Smooth muscle cell (in vitro differentiated cells): ENCODE measurements around the gene SSH2. TPM values are rescaled to one million over a fixed set of nuclear protein-coding genes. Genes with fewer than 3 reads are reported as not detected.

Experiments used
- DNase-seq: peaks from one replicate; lab custom pipeline; 2025; ENCODE audit not compliant: unreplicated experiment; lab: John Stamatoyannopoulos, UW
- H2AFZ ChIP-seq: fragments of 200-600 bp; sonication (generic); 2 replicates; pipeline ENCODE4 v1.6.0; 2016; ENCODE audit warnings: antibody characterized with exemption, low read depth, mild to moderate bottlenecking
- H3F3A ChIP-seq: fragments of 200-600 bp; sonication (generic); 2 replicates; pipeline ENCODE4 v1.6.0; 2017; ENCODE audit warnings: antibody characterized with exemption, low read depth
- H3K27ac ChIP-seq: fragments of 200-600 bp; sonication (generic); 2 replicates; pipeline ENCODE4 v1.5.1; 2016; ENCODE audit warnings: low read depth, mild to moderate bottlenecking
- H3K27me3 ChIP-seq: fragments of 200-600 bp; sonication (generic); 2 replicates; pipeline ENCODE4 v1.6.1; 2016; ENCODE audit warnings: low read depth, mild to moderate bottlenecking
- H3K36me3 ChIP-seq: fragments of 200-600 bp; sonication (generic); 2 replicates; pipeline ENCODE4 v1.5.1; 2016; ENCODE audit warnings: low read depth
- H3K4me1 ChIP-seq: fragments of 200-600 bp; sonication (generic); 2 replicates; pipeline ENCODE4 v1.5.1; 2016; ENCODE audit warnings: low read depth
- H3K4me2 ChIP-seq: fragments of 200-600 bp; sonication (generic); 2 replicates; pipeline ENCODE4 v1.6.0; 2016; ENCODE audit warnings: mild to moderate bottlenecking
- H3K4me3 ChIP-seq: fragments of 200-600 bp; sonication (generic); 2 replicates; pipeline ENCODE4 v1.5.1; 2016; ENCODE audit warnings: mild to moderate bottlenecking
- H3K79me2 ChIP-seq: fragments of 200-600 bp; sonication (generic); 2 replicates; pipeline ENCODE4 v1.6.0; 2016; ENCODE audit warnings: low read depth, mild to moderate bottlenecking
- H3K9ac ChIP-seq: fragments of 200-600 bp; sonication (generic); 2 replicates; pipeline ENCODE4 v1.6.0; 2016; ENCODE audit warnings: low read depth
- H3K9me3 ChIP-seq: fragments of 200-600 bp; sonication (generic); replicated peaks from 2 replicates; pipeline ENCODE4 v1.5.1; 2016; ENCODE audit warnings: low read depth
- H4K20me1 ChIP-seq: fragments of 200-600 bp; sonication (generic); 2 replicates; pipeline ENCODE4 v1.6.0; 2016; ENCODE audit warnings: low read depth
- WGBS: methylation state at CpG from one replicate; pipeline ENCODE4 v1.1.7; 2016; ENCODE audit warnings: low lambda C conversion rate; 5-methylcytosine and 5-hydroxymethylcytosine counted together
- polyA plus RNA-seq: library from polyadenylated mRNA; unstranded; fragments of >200 nt; fragmentation: Nextera tagmentation; extraction: Ambion mirVana; gene quantifications from 2 replicates; pipeline ENCODE4 v1.2.1, GENCODE V29; 2016
- total RNA-seq: library from RNA; depleted of rRNA; stranded (reverse); fragments of >200 nt; gene quantifications from 2 replicates; pipeline ENCODE4 v1.2.3, GENCODE V29; 2014
- TF ChIP-seq, protein P1 (sequence below): fragments of 200-600 bp; sonication (generic); IDR thresholded peaks from 2 replicates; pipeline ENCODE4 v1.5.1; 2017; ENCODE audit warnings: borderline replicate concordance, mild to moderate bottlenecking, antibody characterized with exemption; ENCODE audit not compliant: insufficient read depth, poor library complexity, severe bottlenecking

The SSH2 gene
- total and polyA plus RNA-seq, 2 experiments from 2014 or later: 9.7 to 10.4 TPM

DNA sequence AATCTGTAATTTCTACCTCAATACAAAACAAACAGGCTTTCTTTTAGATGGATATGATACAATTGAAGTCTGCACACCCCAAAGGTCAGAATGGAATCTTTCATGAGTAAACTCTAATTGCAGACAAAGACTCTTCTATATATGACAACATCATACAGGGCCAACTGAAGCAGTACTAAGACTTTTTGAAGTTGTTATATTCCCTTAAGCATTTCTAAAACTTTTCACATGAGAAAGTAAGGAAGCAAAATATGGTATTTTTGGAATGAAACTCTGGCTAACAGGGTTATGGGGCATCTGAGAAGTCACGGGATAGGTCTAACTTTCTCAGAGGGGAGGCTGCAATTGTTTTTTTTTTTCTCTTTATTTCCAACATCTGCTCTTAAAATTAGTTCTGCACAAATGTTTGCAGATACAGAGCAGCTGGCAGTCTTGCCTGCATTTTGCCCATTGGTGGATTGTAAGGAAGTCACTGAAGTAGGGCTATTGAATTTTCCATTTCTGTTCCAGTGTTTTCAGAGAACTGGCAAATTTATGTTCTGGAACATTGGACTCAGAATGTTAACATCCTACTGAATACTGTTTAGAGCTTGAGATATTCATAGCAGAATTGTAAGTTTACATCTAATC lies 59.1 kb downstream of the SSH2 start:
- H3K4me1 ChIP-seq: peaks cover 7% of the 10 kb centered on the region
- H3K4me3 ChIP-seq: no peak overlapping the region
- no peak overlapping the region for H2AFZ ChIP-seq
- H4K20me1 ChIP-seq: peaks cover 58% of the 10 kb centered on the region
- 80% methylated on average over 1 of the region's 1 CpG for WGBS
- no peak overlapping the region for H3K4me2 ChIP-seq
- no peaks in the 10 kb centered on the region for H3K27me3 ChIP-seq
- H3K9ac ChIP-seq: no peak overlapping the region
- H3K27ac ChIP-seq: no peak overlapping the region
- DNase-seq: no peak
- TF ChIP-seq, protein P1, sequence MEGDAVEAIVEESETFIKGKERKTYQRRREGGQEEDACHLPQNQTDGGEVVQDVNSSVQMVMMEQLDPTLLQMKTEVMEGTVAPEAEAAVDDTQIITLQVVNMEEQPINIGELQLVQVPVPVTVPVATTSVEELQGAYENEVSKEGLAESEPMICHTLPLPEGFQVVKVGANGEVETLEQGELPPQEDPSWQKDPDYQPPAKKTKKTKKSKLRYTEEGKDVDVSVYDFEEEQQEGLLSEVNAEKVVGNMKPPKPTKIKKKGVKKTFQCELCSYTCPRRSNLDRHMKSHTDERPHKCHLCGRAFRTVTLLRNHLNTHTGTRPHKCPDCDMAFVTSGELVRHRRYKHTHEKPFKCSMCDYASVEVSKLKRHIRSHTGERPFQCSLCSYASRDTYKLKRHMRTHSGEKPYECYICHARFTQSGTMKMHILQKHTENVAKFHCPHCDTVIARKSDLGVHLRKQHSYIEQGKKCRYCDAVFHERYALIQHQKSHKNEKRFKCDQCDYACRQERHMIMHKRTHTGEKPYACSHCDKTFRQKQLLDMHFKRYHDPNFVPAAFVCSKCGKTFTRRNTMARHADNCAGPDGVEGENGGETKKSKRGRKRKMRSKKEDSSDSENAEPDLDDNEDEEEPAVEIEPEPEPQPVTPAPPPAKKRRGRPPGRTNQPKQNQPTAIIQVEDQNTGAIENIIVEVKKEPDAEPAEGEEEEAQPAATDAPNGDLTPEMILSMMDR: no peak
- no peaks in the 10 kb centered on the region for H3K36me3 ChIP-seq
- H3K9me3 ChIP-seq: no peaks in the 10 kb centered on the region
- peaks cover 6% of the 10 kb centered on the region for H3F3A ChIP-seq
- H3K79me2 ChIP-seq: peaks cover 15% of the 10 kb centered on the region

DNA sequence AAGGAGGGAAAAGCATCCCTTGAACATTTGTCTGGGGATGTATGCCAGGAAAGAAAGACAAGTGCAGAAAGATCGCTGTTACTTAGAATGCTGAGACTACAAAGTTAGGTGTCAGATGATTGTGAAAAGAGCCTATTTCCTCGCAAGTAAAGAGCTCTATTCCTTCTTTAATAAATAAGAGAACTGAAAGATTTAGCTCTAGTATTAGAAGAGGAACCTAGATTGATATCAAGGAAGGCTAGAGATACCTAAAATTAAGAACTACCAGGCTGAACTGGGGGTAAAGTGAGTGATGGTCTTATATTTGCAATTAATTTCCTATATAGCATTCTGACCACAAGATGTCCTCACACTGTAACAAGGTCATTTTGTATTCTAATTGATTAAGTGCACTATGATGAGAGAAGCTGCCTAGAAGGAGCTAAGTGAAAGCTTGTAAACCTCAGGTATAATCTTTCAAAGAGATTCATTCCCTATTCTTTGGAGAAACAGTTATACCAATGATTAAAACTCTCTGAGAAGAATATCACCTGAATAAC lies 62.3 kb downstream of the SSH2 start:
- H2AFZ ChIP-seq: no peak overlapping the region
- no peak overlapping the region for H3K9ac ChIP-seq
- TF ChIP-seq, protein P1: no peak
- H3F3A ChIP-seq: peaks cover 6% of the 10 kb centered on the region
- H3K9me3 ChIP-seq: no peaks in the 10 kb centered on the region
- H3K4me1 ChIP-seq: peaks cover 7% of the 10 kb centered on the region
- no peaks in the 10 kb centered on the region for H3K27me3 ChIP-seq
- DNase-seq: no peak
- no peak overlapping the region for H3K27ac ChIP-seq
- no peaks in the 10 kb centered on the region for H3K36me3 ChIP-seq
- H4K20me1 ChIP-seq: peaks cover 66% of the 10 kb centered on the region
- peaks cover 18% of the 10 kb centered on the region for H3K79me2 ChIP-seq
- no peak overlapping the region for H3K4me3 ChIP-seq
- WGBS: 86% methylated on average over 2 of the region's 2 CpGs
- H3K4me2 ChIP-seq: no peak overlapping the region

DNA sequence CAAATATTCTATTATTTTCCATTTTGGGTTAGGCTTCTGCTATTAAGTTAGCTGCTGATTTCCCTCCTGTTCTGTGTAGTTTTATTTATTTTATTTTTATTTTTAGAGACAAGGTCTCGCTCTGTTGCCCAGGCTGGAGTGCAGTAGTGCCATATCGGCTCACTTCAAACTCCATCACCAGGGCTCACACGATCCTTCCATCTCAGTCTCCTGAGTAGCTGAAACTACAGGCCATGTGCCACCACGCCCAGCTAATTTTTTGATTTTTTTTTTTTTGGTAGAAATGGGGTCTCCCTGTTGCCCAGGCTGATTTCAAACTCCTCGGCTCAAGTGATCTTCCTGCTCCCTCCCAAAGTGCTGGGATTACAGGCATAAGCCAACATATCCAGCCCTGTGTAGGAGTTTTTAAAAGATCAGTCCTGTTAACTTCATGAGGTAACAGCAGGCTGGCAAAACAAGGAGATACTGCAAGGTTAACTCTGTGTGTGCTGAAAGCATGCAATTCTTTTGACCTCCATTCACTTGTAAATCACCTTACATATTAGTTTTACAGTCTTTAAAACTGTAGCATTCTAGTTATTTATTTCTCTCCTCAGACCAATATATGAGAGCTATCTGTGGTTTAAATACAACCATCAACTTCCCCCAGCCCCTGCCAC lies 63.2 kb downstream of the SSH2 start:
- Histone ChIP-seq H3K27ac (no peak overlapping the region), H3K27me3 (no peaks in the 10 kb centered on the region), H3K79me2 (peaks cover 16% of the 10 kb centered on the region), H4K20me1 (peaks cover 61% of the 10 kb centered on the region), H3K4me3 (no peak overlapping the region), H3K4me2 (no peak overlapping the region), H3F3A (peaks cover 6% of the 10 kb centered on the region), H3K9ac (no peak overlapping the region), H2AFZ (no peak overlapping the region), H3K36me3 (no peaks in the 10 kb centered on the region), H3K4me1 (peaks cover 7% of the 10 kb centered on the region), H3K9me3 (no peaks in the 10 kb centered on the region)
- 78% methylated on average over 5 of the region's 5 CpGs for WGBS
- DNase-seq: no peak
- TF ChIP-seq, protein P1: no peak
